Measurements from ENCODE around the gene NEGR1. TPM values are rescaled to one million over a fixed set of nuclear protein-coding genes. Genes with fewer than 3 reads are reported as not detected.

Gene NEGR1
- polyA plus RNA-seq, 1 donor from 2014 or later = 47.4 TPM

DNA sequence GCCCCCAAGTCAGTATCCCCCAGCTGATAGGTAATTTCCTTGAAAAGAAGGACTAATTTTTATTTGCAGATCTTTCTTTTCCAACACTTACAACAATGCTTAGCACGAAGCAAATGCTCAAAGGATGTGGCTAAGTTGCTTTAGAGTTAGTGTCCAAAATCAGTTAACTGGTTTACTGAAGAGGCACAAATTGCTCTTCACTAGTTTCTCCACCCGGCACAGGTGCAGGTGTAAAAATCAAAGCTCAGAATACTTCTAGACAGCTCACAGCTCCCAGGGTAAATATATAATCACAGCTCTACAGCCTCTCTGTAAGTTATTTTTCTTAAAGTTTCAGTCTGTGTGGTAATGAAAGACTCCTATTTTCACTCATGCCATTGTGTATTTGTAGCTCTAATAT lies 361.8 kb downstream of the NEGR1 start:
- TF ChIP-seq, protein P1, sequence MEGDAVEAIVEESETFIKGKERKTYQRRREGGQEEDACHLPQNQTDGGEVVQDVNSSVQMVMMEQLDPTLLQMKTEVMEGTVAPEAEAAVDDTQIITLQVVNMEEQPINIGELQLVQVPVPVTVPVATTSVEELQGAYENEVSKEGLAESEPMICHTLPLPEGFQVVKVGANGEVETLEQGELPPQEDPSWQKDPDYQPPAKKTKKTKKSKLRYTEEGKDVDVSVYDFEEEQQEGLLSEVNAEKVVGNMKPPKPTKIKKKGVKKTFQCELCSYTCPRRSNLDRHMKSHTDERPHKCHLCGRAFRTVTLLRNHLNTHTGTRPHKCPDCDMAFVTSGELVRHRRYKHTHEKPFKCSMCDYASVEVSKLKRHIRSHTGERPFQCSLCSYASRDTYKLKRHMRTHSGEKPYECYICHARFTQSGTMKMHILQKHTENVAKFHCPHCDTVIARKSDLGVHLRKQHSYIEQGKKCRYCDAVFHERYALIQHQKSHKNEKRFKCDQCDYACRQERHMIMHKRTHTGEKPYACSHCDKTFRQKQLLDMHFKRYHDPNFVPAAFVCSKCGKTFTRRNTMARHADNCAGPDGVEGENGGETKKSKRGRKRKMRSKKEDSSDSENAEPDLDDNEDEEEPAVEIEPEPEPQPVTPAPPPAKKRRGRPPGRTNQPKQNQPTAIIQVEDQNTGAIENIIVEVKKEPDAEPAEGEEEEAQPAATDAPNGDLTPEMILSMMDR (IDR thresholded peaks at IDR 0.05; ENCODE audit: poor library complexity, severe bottlenecking) = no peak
- TF ChIP-seq EP300 (conservative IDR thresholded peaks at IDR 0.05; ENCODE audit: poor library complexity, severe bottlenecking) = no peak
- TF ChIP-seq SMC3 (conservative IDR thresholded peaks at IDR 0.05; ENCODE audit: poor library complexity) = no peak
- no peak for TF ChIP-seq TAF1 (IDR thresholded peaks at IDR 0.05; ENCODE audit: low read depth)
- TF ChIP-seq RAD21 (conservative IDR thresholded peaks at IDR 0.05) = no peak
- TF ChIP-seq POLR2AphosphoS5 (IDR thresholded peaks at IDR 0.05) = no peak
- no peak for TF ChIP-seq EZH2 (IDR thresholded peaks at IDR 0.05; ENCODE audit: borderline replicate concordance, insufficient read depth, low read length, poor library complexity, severe bottlenecking)
- TF ChIP-seq MXI1 (conservative IDR thresholded peaks at IDR 0.05; ENCODE audit: poor library complexity, severe bottlenecking) = no peak
- TF ChIP-seq, protein P2, sequence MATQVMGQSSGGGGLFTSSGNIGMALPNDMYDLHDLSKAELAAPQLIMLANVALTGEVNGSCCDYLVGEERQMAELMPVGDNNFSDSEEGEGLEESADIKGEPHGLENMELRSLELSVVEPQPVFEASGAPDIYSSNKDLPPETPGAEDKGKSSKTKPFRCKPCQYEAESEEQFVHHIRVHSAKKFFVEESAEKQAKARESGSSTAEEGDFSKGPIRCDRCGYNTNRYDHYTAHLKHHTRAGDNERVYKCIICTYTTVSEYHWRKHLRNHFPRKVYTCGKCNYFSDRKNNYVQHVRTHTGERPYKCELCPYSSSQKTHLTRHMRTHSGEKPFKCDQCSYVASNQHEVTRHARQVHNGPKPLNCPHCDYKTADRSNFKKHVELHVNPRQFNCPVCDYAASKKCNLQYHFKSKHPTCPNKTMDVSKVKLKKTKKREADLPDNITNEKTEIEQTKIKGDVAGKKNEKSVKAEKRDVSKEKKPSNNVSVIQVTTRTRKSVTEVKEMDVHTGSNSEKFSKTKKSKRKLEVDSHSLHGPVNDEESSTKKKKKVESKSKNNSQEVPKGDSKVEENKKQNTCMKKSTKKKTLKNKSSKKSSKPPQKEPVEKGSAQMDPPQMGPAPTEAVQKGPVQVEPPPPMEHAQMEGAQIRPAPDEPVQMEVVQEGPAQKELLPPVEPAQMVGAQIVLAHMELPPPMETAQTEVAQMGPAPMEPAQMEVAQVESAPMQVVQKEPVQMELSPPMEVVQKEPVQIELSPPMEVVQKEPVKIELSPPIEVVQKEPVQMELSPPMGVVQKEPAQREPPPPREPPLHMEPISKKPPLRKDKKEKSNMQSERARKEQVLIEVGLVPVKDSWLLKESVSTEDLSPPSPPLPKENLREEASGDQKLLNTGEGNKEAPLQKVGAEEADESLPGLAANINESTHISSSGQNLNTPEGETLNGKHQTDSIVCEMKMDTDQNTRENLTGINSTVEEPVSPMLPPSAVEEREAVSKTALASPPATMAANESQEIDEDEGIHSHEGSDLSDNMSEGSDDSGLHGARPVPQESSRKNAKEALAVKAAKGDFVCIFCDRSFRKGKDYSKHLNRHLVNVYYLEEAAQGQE (IDR thresholded peaks at IDR 0.05; ENCODE audit: borderline replicate concordance) = no peak
- H4K20me1 ChIP-seq (ENCODE audit: insufficient read depth) = no peaks in the 10 kb centered on the region
- H3K27ac ChIP-seq (ENCODE audit: low read length) = no peak overlapping the region
- no peak overlapping the region for H3K4me3 ChIP-seq (ENCODE audit: low read length)
- no peaks in the 10 kb centered on the region for H3K36me3 ChIP-seq (ENCODE audit: insufficient read depth, low read length)
- H2AFZ ChIP-seq (ENCODE audit: low read depth, low read length) = no peak overlapping the region
- H3K9ac ChIP-seq (ENCODE audit: low read length) = no peak overlapping the region
- no peaks in the 10 kb centered on the region for H3K9me2 ChIP-seq (ENCODE audit: insufficient read depth, low read length)
- H3K79me2 ChIP-seq (replicated peaks; ENCODE audit: insufficient read depth, low read length) = no peaks in the 10 kb centered on the region
- no peak overlapping the region for H3K4me2 ChIP-seq (ENCODE audit: low read length)
- H3K27me3 ChIP-seq (ENCODE audit: insufficient read depth, low read depth, low read length) = no peaks in the 10 kb centered on the region
- H3K9me3 ChIP-seq (ENCODE audit: low read length) = no peaks in the 10 kb centered on the region
- no peaks in the 10 kb centered on the region for H3F3A ChIP-seq (ENCODE audit: insufficient read depth, low read length, poor library complexity, severe bottlenecking)

DNA sequence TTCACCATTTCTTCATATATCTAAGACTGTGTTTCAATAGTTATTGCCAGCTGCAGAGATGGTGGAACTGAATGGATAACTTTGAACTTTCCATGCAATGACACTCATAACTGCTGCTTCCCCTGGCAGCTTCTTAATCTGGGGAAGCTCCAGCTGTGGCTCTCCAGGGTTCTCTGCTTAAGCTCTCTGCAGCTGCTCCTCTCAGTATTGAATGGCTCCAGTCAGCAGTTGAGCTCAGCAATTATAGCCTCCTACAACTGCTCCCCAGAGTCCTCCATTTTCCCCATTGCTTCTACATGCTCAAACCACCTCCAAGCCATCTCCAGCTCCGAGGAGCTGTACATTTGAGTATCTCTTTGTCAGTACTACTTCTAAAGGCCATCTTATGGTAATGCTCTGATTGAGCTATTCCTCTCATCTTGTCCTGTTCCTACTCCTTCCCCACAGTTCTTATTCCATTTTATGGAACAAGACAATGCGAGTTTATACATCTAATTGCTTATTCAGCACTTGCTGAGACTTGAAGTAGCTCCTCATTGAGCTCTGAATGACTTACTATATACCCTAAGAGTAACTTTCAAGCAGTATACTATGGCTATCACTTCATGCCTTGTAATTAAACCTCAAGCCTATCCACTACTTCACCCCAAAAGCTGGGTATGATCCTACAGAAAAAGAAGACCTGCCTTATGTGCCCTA lies 362.4 kb downstream of the NEGR1 start:
- Histone ChIP-seq H3K4me3 (ENCODE audit: low read length) (no peak overlapping the region), H3K4me2 (ENCODE audit: low read length) (no peak overlapping the region), H3K9ac (ENCODE audit: low read length) (no peak overlapping the region), H2AFZ (ENCODE audit: low read depth, low read length) (no peak overlapping the region), H3K27ac (ENCODE audit: low read length) (no peak overlapping the region), H4K20me1 (ENCODE audit: insufficient read depth) (no peaks in the 10 kb centered on the region), H3K36me3 (ENCODE audit: insufficient read depth, low read length) (no peaks in the 10 kb centered on the region), H3K27me3 (ENCODE audit: insufficient read depth, low read depth, low read length) (no peaks in the 10 kb centered on the region), H3K9me3 (ENCODE audit: low read length) (no peaks in the 10 kb centered on the region), H3K9me2 (ENCODE audit: insufficient read depth, low read length) (no peaks in the 10 kb centered on the region), H3K79me2 (replicated peaks; ENCODE audit: insufficient read depth, low read length) (no peaks in the 10 kb centered on the region), H3F3A (ENCODE audit: insufficient read depth, low read length, poor library complexity, severe bottlenecking) (no peaks in the 10 kb centered on the region)
- TF ChIP-seq EZH2 (IDR thresholded peaks at IDR 0.05; ENCODE audit: borderline replicate concordance, insufficient read depth, low read length, poor library complexity, severe bottlenecking) = no peak
- no peak for TF ChIP-seq TAF1 (IDR thresholded peaks at IDR 0.05; ENCODE audit: low read depth)
- no peak for TF ChIP-seq MXI1 (conservative IDR thresholded peaks at IDR 0.05; ENCODE audit: poor library complexity, severe bottlenecking)
- no peak for TF ChIP-seq RAD21 (conservative IDR thresholded peaks at IDR 0.05)
- no peak for TF ChIP-seq EP300 (conservative IDR thresholded peaks at IDR 0.05; ENCODE audit: poor library complexity, severe bottlenecking)
- TF ChIP-seq, protein P1 (IDR thresholded peaks at IDR 0.05; ENCODE audit: poor library complexity, severe bottlenecking) = no peak
- no peak for TF ChIP-seq SMC3 (conservative IDR thresholded peaks at IDR 0.05; ENCODE audit: poor library complexity)
- TF ChIP-seq POLR2AphosphoS5 (IDR thresholded peaks at IDR 0.05) = no peak
- TF ChIP-seq, protein P2 (IDR thresholded peaks at IDR 0.05; ENCODE audit: borderline replicate concordance) = no peak
